Uterus (tissue), 4 donors: ENCODE results near the gene HCFC1. TPM values are rescaled to one million over a fixed set of nuclear protein-coding genes. Genes with fewer than 3 reads are reported as not detected.

Source experiments
- DNase-seq, 2 donors: peaks; one replicate each; pipeline ENCODE4 v3.0.0-alpha.2; 2019 to 2020
- H3K27ac ChIP-seq, 2 donors: fragments of 200-600 bp; sonication (generic); 1 replicate in 1 of 2; 2 replicates in 1 of 2; pipeline ENCODE4 v1.5.1; 2016 to 2018
- H3K27me3 ChIP-seq, 2 donors: fragments of 200-600 bp; sonication (generic); one replicate each; pipeline ENCODE4 v1.5.1; 2018 to 2019; ENCODE audit warnings: control low read depth in 1 of 2
- H3K36me3 ChIP-seq, 2 donors: fragments of 200-600 bp; sonication (generic); one replicate each; pipeline ENCODE4 v1.5.1; 2019; ENCODE audit warnings: control low read depth in 1 of 2
- H3K4me1 ChIP-seq, 2 donors: fragments of 200-600 bp; sonication (generic); one replicate each; pipeline ENCODE4 v1.5.1; 2018 to 2019; ENCODE audit warnings: control low read depth in 1 of 2
- H3K4me3 ChIP-seq, 2 donors: fragments of 200-600 bp; sonication (generic); 1 replicate in 1 of 2; 2 replicates in 1 of 2; pipeline ENCODE4 v1.5.1; 2018 to 2019; ENCODE audit warnings: mild to moderate bottlenecking in 1 of 2
- H3K9me3 ChIP-seq, 2 donors: fragments of 200-600 bp; sonication (generic); one replicate each; pipeline ENCODE4 v1.5.1; 2019; ENCODE audit warnings: control low read depth in 1 of 2
- POLR2A ChIP-seq, 2 donors: fragments of 450-650 bp; IDR thresholded peaks; one replicate each; pipeline ENCODE4 v1.6.1; 2016; ENCODE audit warnings: antibody characterized with exemption in 2 of 2, mild to moderate bottlenecking in 1 of 2, moderate library complexity in 1 of 2
- intact Hi-C: fragments of 100-400 bp; cut with DNase I; formaldehyde crosslinking; loops from one replicate; pipeline ENCODE4 v1.15.1; 2023; ENCODE audit warnings: low total_unique reads
- total RNA-seq, 4 donors: library from RNA; depleted of rRNA in 3 of 4; stranded (reverse); fragments of >200 nt in 3 of 4; gene quantifications; one replicate each; pipeline versions ENCODE4 v1.1.0 to v1.2.4, GENCODE V29; 2014 to 2023
- TF ChIP-seq, protein P1 (sequence below), 4 experiments: fragments of 200-600 bp in 2 of 4; fragments of 450-650 bp in 2 of 4; sonication (generic) in 2 of 4; IDR thresholded peaks; one replicate each; pipeline ENCODE4 v1.5.1; 2016 to 2019; ENCODE audit warnings: antibody characterized with exemption in 4 of 4, mild to moderate bottlenecking in 2 of 4, moderate library complexity in 1 of 4
- donor health status: DM: yes; HTN: yes; CAD: no.

HCFC1 gene
- total RNA-seq, 4 donors from 2014 or later: 20.9 to 65.7 (median 37.3) TPM

GRCh38 chrX:153929576-153929975 lies 42.0 kb downstream of the HCFC1 start:
- no peaks in the 10 kb centered on the region for H3K9me3 ChIP-seq
- no peaks in the 10 kb centered on the region for H3K27me3 ChIP-seq
- no peaks in the 10 kb centered on the region for H3K36me3 ChIP-seq
- no peak overlapping the region for H3K27ac ChIP-seq
- H3K4me3 ChIP-seq: no peak overlapping the region
- H3K4me1 ChIP-seq: peaks cover 4 to 8% of the 10 kb centered on the region in 2 donors
- intact Hi-C loops: no loop called here
- no peak for TF ChIP-seq POLR2A (IDR thresholded peaks at IDR 0.05)
- TF ChIP-seq, protein P1, sequence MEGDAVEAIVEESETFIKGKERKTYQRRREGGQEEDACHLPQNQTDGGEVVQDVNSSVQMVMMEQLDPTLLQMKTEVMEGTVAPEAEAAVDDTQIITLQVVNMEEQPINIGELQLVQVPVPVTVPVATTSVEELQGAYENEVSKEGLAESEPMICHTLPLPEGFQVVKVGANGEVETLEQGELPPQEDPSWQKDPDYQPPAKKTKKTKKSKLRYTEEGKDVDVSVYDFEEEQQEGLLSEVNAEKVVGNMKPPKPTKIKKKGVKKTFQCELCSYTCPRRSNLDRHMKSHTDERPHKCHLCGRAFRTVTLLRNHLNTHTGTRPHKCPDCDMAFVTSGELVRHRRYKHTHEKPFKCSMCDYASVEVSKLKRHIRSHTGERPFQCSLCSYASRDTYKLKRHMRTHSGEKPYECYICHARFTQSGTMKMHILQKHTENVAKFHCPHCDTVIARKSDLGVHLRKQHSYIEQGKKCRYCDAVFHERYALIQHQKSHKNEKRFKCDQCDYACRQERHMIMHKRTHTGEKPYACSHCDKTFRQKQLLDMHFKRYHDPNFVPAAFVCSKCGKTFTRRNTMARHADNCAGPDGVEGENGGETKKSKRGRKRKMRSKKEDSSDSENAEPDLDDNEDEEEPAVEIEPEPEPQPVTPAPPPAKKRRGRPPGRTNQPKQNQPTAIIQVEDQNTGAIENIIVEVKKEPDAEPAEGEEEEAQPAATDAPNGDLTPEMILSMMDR (IDR thresholded peaks at IDR 0.05): no peak
- DNase-seq: no peak

- intact Hi-C loops: no loop called here
- H3K4me3 ChIP-seq: no peak overlapping the region
Measured at GRCh38 chrX:153928846-153929245, 42.8 kb downstream of the HCFC1 start.

GRCh38 chrX:153927922-153928760 lies 43.5 kb downstream of the HCFC1 start:
- intact Hi-C loops: no loop called here
- peaks cover 3 to 4% of the 10 kb centered on the region in 2 donors for H3K4me1 ChIP-seq

More at GRCh38 chrX:153928846-153929245, 42.8 kb downstream of the HCFC1 start:
- DNase-seq: no peak
- Histone ChIP-seq H3K27ac (peak overlapping the region; percentile 53 to 69), H3K27me3 (no peaks in the 10 kb centered on the region), H3K9me3 (no peaks in the 10 kb centered on the region), H3K4me1 (peaks cover 3 to 4% of the 10 kb centered on the region in 2 donors), H3K36me3 (no peaks in the 10 kb centered on the region)
- TF ChIP-seq, protein P1 (IDR thresholded peaks at IDR 0.05): no peak
- TF ChIP-seq POLR2A (IDR thresholded peaks at IDR 0.05): no peak

DNA sequence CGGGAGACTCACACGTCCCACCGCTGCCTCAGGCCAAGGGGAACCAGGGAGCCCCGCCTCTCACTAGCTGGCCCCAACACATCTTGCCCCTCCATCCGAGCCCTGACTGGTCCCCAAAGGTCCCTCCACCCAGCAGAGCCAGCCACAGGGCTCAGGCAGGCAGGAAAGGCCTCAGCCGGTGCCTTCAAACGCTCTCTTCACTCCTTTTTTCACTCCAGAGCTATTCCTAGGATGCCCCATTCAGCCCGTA lies 44.0 kb downstream of the HCFC1 start:
- no peaks in the 10 kb centered on the region for H3K9me3 ChIP-seq
- H3K27me3 ChIP-seq: no peaks in the 10 kb centered on the region
- no peak for DNase-seq
- H3K4me3 ChIP-seq: peak overlapping the region; percentile 42 to 71
- intact Hi-C loops: no loop called here
- TF ChIP-seq, protein P1 (IDR thresholded peaks at IDR 0.05): no peak
- no peak for TF ChIP-seq POLR2A (IDR thresholded peaks at IDR 0.05)
- peaks cover 3 to 4% of the 10 kb centered on the region in 2 donors for H3K4me1 ChIP-seq
- H3K36me3 ChIP-seq: no peaks in the 10 kb centered on the region
- peak overlapping the region; percentile 92 to 97 for H3K27ac ChIP-seq

More at GRCh38 chrX:153927922-153928760, 43.5 kb downstream of the HCFC1 start:
- no peaks in the 10 kb centered on the region for H3K36me3 ChIP-seq
- H3K9me3 ChIP-seq: no peaks in the 10 kb centered on the region
- H3K27me3 ChIP-seq: no peaks in the 10 kb centered on the region
- DNase-seq: peak; percentile 96
- TF ChIP-seq, protein P1 (IDR thresholded peaks at IDR 0.05): peak in 2 of 4 experiments; percentile 18 to 21
- peak; percentile 75 to 94 for TF ChIP-seq POLR2A (IDR thresholded peaks at IDR 0.05)
- H3K27ac ChIP-seq: peak overlapping the region; percentile 92 to 97
- peak overlapping the region; percentile 42 to 71 for H3K4me3 ChIP-seq

GRCh38 chrX:153926858-153927671 lies 44.6 kb downstream of the HCFC1 start:
- DNase-seq: no peak
- no peaks in the 10 kb centered on the region for H3K36me3 ChIP-seq
- H3K27me3 ChIP-seq: no peaks in the 10 kb centered on the region
- intact Hi-C loops: no loop called here
- TF ChIP-seq POLR2A (IDR thresholded peaks at IDR 0.05): no peak
- TF ChIP-seq, protein P1 (IDR thresholded peaks at IDR 0.05): no peak
- peaks cover 3 to 4% of the 10 kb centered on the region in 2 donors for H3K4me1 ChIP-seq
- peak overlapping the region; percentile 92 to 97 for H3K27ac ChIP-seq
- H3K4me3 ChIP-seq: peak overlapping the region; percentile 42 to 71
- H3K9me3 ChIP-seq: no peaks in the 10 kb centered on the region
